Osteocyte (in vitro differentiated cells): ENCODE measurements around the gene RTP5. TPM values are rescaled to one million over a fixed set of nuclear protein-coding genes. Genes with fewer than 3 reads are reported as not detected.

Source experiments
- DNase-seq: peaks from one replicate; pipeline ENCODE4 v3.0.0; 2021; ENCODE audit warnings: mixed read lengths; ENCODE audit not compliant: unreplicated experiment; ENCODE audit errors: extremely low spot score
- H3K27ac Mint-ChIP-seq: one replicate; pipeline ENCODE4 v1.8.0; 2021; ENCODE audit warnings: mild to moderate bottlenecking, mixed read lengths; ENCODE audit not compliant: unreplicated experiment
- H3K27me3 Mint-ChIP-seq: one replicate; pipeline ENCODE4 v1.8.0; 2021; ENCODE audit warnings: mixed read lengths; ENCODE audit not compliant: unreplicated experiment
- H3K36me3 Mint-ChIP-seq: one replicate; pipeline ENCODE4 v1.8.0; 2021; ENCODE audit warnings: mixed read lengths; ENCODE audit not compliant: unreplicated experiment
- H3K4me1 Mint-ChIP-seq: one replicate; pipeline ENCODE4 v1.8.0; 2021; ENCODE audit warnings: mixed read lengths; ENCODE audit not compliant: unreplicated experiment
- H3K4me3 Mint-ChIP-seq: one replicate; pipeline ENCODE4 v1.8.0; 2021; ENCODE audit warnings: mild to moderate bottlenecking, moderate library complexity, mixed read lengths; ENCODE audit not compliant: unreplicated experiment
- H3K9me3 Mint-ChIP-seq: one replicate; pipeline ENCODE4 v1.8.0; 2021; ENCODE audit warnings: mixed read lengths; ENCODE audit not compliant: unreplicated experiment
- total RNA-seq: library from RNA; stranded (reverse); gene quantifications from 2 replicates; pipeline ENCODE4 v1.2.1, GENCODE V29; 2021
- TF ChIP-seq, protein P1 (sequence below): fragments of 200-600 bp; sonication (generic); IDR thresholded peaks from 2 replicates; pipeline ENCODE4 v1.5.0; 2021; ENCODE audit warnings: antibody characterized with exemption, mild to moderate bottlenecking, moderate library complexity

Gene RTP5
- total RNA-seq, 1 donor from 2014 or later: not detected

DNA sequence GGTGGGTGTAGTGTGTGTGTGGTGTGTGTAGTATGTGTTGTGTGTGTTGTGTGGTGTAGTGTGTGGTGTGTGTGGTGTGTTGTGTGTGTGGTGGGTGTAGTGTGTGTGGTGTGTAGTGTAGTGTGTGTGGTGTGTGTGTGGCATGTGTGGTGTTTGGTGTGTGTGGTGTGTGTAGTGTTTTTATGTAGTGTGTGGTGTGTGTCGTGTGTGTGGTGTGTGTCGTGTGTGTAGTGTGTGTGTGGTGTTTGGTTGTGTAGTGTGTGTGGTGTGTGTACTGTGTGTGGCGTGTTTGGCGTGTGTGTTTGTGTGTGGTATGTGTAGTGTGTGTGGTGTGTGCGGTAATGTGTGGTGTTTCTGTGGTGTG lies 4.7 kb upstream of the RTP5 start:
- Mint-ChIP-seq H3K4me1 (no peaks in the 10 kb centered on the region), H3K4me3 (no peak overlapping the region), H3K36me3 (no peaks in the 10 kb centered on the region), H3K27me3 (peaks cover 11% of the 10 kb centered on the region), H3K9me3 (no peaks in the 10 kb centered on the region), H3K27ac (no peak overlapping the region)
- no peak for DNase-seq
- TF ChIP-seq, protein P1, sequence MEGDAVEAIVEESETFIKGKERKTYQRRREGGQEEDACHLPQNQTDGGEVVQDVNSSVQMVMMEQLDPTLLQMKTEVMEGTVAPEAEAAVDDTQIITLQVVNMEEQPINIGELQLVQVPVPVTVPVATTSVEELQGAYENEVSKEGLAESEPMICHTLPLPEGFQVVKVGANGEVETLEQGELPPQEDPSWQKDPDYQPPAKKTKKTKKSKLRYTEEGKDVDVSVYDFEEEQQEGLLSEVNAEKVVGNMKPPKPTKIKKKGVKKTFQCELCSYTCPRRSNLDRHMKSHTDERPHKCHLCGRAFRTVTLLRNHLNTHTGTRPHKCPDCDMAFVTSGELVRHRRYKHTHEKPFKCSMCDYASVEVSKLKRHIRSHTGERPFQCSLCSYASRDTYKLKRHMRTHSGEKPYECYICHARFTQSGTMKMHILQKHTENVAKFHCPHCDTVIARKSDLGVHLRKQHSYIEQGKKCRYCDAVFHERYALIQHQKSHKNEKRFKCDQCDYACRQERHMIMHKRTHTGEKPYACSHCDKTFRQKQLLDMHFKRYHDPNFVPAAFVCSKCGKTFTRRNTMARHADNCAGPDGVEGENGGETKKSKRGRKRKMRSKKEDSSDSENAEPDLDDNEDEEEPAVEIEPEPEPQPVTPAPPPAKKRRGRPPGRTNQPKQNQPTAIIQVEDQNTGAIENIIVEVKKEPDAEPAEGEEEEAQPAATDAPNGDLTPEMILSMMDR: no peak

DNA sequence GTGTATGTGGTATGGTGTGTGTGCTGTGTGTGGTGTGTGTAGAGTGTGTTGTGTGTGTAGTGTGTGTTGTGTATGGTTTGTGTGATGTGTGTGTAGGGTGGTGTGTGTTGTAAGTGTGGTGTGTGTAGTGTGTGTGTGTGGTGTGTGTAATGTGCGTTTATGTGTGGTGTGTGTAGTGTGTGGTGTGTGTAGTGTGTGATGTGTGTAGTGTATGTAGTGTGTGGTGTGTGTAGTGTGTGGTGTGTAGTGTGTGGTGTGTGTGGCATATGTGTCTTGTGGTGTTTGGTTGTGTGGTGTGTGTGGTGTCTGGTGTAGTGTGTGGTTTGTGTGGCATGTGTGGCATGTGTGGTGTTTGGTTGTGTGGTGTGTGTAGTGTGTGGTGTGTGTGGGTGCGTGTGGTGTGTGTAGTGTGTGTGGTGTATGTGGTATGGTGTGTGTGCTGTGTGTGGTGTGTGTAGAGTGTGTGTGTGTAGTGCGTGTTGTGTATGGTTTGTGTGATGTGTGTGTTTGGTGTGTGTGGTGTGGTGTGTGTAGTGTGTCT lies 4.0 kb upstream of the RTP5 start:
- Mint-ChIP-seq H3K9me3 (no peaks in the 10 kb centered on the region), H3K36me3 (no peaks in the 10 kb centered on the region), H3K4me1 (no peaks in the 10 kb centered on the region), H3K4me3 (no peak overlapping the region), H3K27ac (no peak overlapping the region), H3K27me3 (peaks cover 11% of the 10 kb centered on the region)
- no peak for DNase-seq
- TF ChIP-seq, protein P1: no peak

DNA sequence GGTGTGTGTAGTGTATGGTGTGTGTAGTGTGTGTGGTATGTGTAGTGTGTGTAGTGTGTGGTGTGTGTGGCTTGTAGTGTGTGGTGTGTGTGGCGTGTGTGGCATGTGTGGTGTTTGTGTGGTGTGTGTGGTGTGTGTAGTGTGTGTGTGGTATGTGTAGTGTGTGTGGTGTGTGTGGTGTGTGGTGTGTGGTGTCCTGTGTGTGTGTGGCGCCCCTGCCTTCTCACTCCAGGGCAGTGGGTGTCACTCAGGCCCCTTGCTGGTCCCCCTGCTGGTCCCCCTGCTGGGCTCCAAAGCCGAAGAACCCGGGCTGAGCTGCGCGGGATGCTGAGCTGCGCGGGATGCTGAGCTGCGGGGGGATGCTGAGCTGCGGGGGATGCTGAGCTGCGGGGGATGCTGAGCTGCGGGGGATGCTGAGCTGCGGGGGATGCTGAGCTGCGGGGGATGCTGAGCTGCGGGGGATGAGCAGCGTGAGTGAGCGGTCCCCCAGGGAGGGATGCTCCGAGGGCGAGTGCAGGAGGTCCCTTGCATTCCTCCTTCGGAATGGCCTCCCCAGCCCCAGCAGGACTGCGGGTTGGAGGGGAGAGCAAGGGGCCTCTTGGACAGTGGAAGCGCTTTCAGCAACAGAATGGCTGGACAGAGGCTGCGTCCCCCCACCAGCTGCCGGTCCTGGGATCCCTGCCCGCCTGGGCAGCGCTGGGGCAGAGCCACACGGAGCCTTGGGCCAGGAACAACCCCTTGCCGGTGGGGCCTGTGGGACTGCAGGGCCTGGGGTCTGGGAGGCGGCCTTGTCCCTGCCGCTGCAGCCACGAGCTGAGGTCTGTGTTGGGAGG lies 3.4 kb upstream of the RTP5 start:
- no peak for DNase-seq
- no peak overlapping the region for H3K4me3 Mint-ChIP-seq
- TF ChIP-seq, protein P1: no peak
- no peaks in the 10 kb centered on the region for H3K4me1 Mint-ChIP-seq
- H3K9me3 Mint-ChIP-seq: no peaks in the 10 kb centered on the region
- H3K36me3 Mint-ChIP-seq: no peaks in the 10 kb centered on the region
- H3K27ac Mint-ChIP-seq: no peak overlapping the region
- peaks cover 11% of the 10 kb centered on the region for H3K27me3 Mint-ChIP-seq

DNA sequence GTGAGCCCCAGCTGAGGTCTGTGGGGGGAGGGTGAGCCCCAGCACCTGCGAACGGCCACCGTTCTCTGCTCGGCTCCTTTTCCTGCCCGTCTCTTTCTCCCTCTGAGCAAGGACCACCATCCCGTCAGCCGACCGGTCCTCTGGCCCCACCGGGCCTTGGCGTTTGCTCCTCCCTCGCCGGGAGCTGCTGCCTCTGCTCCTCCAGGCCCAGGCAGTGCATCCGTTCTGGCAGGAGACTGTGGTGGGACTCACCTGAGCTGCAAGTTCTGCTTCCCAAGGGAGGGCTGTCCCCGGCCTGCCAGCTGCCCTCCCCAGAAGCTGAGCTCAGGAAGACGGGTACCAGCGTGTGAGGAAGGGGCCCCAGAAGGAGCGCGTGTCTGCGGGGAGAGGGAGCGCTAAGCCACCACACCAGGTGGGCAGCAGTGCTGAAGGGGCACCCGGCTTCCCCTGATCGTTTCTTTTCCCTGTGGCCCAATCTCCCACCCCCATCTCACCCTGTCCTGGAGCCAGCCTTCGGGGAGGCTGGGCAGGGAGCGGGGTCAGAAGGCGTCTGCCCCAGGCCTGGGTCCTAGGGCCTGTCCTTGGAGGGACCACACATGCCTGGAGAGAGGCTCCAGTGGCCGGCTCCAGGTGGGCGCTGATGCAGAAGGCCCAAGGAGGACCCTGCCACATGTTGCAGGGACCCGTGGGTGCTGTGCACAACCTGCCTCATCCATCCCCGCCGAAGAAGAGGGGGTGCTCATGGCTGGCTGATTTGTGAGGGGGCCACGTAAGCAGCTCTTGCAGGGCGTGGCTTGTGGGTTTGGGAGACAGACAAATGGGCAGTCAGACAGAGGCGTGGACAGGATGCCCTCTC lies 2.5 kb upstream of the RTP5 start:
- H3K27ac Mint-ChIP-seq: no peak overlapping the region
- no peaks in the 10 kb centered on the region for H3K36me3 Mint-ChIP-seq
- TF ChIP-seq, protein P1: no peak
- no peak overlapping the region for H3K4me3 Mint-ChIP-seq
- DNase-seq: no peak
- no peaks in the 10 kb centered on the region for H3K4me1 Mint-ChIP-seq
- peaks cover 11% of the 10 kb centered on the region for H3K27me3 Mint-ChIP-seq
- H3K9me3 Mint-ChIP-seq: no peaks in the 10 kb centered on the region
